GM19324 (cell line): Measurements from ENCODE around the gene HRH1.
"Not testable (repeated sequence)": the region's sequence is repeated elsewhere in the genome, so short reads cannot be mapped to it uniquely, and the experiment has no call there.

ENCODE experiments used
- ATAC-seq: cut with Tn5 transposase; IDR thresholded peaks from one replicate; pipeline ENCODE4 v1.9.1; 2021; ENCODE audit warnings: mild to moderate bottlenecking, moderate library complexity; ENCODE audit not compliant: unreplicated experiment, low FRiP score

HRH1 gene

GRCh38 chr3:11168881-11169805 lies 14.8 kb downstream of the HRH1 start:
- ATAC-seq, result no peak

- no peak for ATAC-seq
These were observed 15.9 kb downstream of the HRH1 start for GRCh38 chr3:11170052-11170770.

- ATAC-seq, result no peak
These were observed 17.9 kb downstream of the HRH1 start for GRCh38 chr3:11172096-11172690.

GRCh38 chr3:11173828-11174465 lies 19.7 kb downstream of the HRH1 start:
- ATAC-seq, result no peak

GRCh38 chr3:11178421-11178820 lies 24.1 kb downstream of the HRH1 start:
- ATAC-seq, result no peak

GRCh38 chr3:11184328-11184969 lies 30.2 kb downstream of the HRH1 start:
- not testable (repeated sequence) for ATAC-seq

GRCh38 chr3:11185144-11185543 lies 30.9 kb downstream of the HRH1 start:
- ATAC-seq, result no peak

GRCh38 chr3:11185564-11186317 lies 31.4 kb downstream of the HRH1 start:
- no peak for ATAC-seq

GRCh38 chr3:11186318-11186692 lies 32.0 kb downstream of the HRH1 start:
- no peak for ATAC-seq

GRCh38 chr3:11186771-11187191 lies 32.5 kb downstream of the HRH1 start:
- ATAC-seq, result no peak

GRCh38 chr3:11187681-11188080 lies 33.4 kb downstream of the HRH1 start:
- ATAC-seq, result no peak

- ATAC-seq, result no peak
These were observed 33.9 kb downstream of the HRH1 start for GRCh38 chr3:11188231-11188630.

- ATAC-seq, result no peak
These were observed 40.9 kb downstream of the HRH1 start for GRCh38 chr3:11195201-11195600.

- no peak for ATAC-seq
These were observed 41.5 kb downstream of the HRH1 start for GRCh38 chr3:11195721-11196332.

GRCh38 chr3:11197484-11197883 lies 43.2 kb downstream of the HRH1 start:
- no peak for ATAC-seq

GRCh38 chr3:11198070-11198469 lies 43.8 kb downstream of the HRH1 start:
- no peak for ATAC-seq

- ATAC-seq, result no peak
These were observed 44.2 kb downstream of the HRH1 start for GRCh38 chr3:11198495-11198894.

- ATAC-seq, result no peak
These were observed 45.9 kb downstream of the HRH1 start for GRCh38 chr3:11199902-11200845.
